ENCODE results near the gene PPP1R1C.

Gene PPP1R1C

DNA sequence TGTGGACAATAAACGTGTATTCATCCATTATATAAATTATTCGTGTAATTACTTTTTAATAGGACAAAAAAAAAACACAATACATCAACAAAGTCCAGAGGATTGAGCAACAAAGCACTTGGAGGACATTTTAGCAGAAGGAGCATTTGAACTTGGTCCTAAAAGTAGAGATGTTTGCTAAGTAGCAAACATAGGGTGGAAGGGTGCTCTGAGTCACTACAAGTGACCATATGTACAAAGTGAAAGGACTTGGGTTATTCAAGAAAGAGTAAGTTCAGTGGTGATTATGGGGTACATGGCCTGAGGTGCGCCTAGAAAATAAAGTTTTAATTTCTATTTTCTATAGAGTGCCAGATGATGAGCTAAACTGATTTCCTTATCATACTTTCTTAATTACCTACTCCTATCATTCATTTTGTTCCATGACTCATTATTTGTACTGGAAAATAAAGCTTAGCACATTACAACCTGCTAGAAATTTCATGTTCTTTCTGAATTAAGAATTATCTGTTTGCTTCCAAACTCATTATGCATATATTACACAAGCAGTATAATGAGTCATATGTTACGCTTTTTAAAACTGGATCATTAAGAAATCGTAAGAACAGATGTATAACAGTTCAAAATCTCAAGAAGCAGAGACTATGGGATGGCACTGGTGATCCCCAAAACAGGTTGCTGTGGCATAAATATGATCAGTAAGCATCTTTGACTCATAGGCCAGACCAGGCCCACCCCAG, 13.1 kb upstream of the PPP1R1C start:
- DNase-seq (ENCODE audit: low spot score), result no peak

- no peak for DNase-seq (ENCODE audit: low spot score)
Observed at GRCh38 chr2:181973171-181973783, 12.4 kb upstream of the PPP1R1C start.

GRCh38 chr2:181977661-181978350, 7.8 kb upstream of the PPP1R1C start:
- no peak for DNase-seq (ENCODE audit: low spot score)

DNA sequence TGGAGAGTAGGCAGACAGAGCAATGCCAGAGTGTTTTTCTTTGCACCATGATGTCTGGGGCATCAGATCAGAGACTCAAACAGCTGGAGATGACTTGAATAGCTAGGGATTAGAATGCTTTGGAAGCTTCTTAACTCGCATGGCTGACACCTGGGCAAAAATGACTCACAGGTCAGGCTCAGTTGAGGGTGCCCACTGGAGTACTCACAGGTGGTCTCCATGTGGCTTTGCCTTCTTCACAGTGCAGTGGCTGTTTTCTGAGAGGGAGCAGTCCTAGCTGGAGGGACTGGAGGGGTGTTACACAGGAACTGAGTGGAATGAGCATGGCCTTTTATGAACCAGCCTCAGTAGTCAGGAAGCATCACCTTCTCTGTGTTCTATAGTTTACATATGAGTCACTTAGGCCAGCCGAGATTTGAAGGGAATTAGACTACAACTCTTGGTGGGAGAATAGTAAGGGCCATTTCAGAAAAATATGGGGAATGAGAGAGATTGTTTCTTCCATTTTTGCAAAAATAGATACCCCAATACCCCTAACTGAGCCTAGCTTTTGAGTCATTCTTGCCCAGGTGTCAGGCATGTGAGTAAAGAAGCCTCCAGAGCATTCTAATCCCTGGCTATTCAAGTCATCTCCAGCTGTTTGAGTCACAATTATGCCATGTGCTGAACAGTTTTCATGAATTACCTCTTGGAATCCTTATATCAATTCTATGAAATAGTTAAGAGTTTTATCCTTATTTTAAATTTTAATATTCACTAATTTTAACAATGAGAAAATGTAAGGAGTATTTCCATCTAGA, 7.1 kb upstream of the PPP1R1C start:
- no peak for DNase-seq (ENCODE audit: low spot score)

DNA sequence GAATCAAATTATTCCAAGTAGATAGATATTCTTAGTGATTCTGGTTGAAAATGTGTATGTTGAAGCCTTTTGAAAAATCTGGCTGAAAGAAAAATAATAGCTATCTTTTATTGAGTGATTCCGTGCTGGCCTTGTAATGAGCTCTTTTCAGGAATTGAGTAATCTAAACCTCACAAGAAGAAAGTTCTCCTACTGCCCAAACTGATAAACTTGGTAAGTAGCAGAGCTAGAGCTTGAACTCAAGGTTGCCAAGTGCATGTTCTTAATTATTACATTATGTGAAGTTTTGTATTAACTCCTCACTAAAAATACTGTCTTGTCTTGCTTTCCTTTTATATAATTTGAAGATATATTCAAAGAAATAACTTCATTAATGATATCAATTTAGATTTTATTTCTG, 1.6 kb upstream of the PPP1R1C start:
- no peak for DNase-seq (ENCODE audit: low spot score)

DNA sequence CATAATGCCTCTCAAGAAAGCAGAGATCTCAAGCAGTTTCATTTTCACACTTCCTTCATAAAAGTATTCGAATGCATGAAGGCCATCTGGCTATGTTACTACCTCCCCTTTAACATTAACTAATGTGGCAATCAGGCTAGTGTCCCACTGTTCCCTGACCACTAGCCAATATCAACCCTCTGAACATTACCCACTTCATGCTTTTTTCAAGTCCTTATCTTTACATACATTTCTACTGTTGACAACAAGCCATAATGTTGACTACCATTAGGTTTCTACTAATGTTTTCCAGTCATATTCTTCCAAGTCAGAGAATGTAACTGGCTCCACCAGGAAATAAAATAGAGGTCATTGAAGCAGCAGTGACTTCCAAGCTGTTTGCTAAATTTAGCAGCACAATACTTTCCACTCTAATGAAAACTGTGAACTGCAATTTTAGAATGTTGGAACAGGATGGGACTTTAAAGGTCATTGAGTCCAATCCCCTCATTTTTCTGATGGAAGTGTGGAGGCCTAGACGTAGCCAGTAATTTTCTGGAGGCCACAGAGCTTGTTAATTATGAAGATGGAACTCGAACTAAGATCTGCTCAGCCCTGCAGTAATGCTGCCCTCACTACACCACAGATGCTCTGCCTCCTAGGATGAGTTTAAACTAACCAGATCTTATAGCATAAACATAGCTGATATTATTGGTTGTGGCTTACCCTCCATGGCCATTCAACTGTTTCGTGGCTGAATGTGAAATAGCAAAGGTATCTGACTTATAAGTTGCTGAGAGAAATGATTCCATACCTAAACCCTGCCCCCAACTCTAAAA, 630 bp upstream of the PPP1R1C start:
- no peak for DNase-seq (ENCODE audit: low spot score)

GRCh38 chr2:181988154-181988924, 2.7 kb downstream of the PPP1R1C start:
- DNase-seq (ENCODE audit: low spot score), result no peak

DNA sequence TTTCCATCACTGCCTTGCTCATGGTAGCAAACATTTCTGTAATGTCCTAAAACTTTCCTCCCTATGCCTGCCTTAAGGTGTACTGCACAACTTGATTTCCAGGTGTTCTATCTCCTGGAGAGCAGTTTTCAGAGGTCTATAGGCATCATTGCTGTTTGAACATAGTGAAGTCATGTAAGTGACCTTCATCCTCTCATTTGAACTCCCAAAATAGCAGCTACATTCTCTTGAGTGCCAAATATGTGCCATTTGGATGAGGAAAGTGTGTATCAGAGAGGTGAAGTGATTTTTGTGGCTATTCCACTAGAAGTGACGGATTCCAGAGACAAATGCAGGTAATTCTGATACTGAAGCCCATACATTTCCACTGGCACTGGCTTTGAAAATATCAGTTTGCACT, 3.4 kb downstream of the PPP1R1C start:
- DNase-seq (ENCODE audit: low spot score), result no peak

DNA sequence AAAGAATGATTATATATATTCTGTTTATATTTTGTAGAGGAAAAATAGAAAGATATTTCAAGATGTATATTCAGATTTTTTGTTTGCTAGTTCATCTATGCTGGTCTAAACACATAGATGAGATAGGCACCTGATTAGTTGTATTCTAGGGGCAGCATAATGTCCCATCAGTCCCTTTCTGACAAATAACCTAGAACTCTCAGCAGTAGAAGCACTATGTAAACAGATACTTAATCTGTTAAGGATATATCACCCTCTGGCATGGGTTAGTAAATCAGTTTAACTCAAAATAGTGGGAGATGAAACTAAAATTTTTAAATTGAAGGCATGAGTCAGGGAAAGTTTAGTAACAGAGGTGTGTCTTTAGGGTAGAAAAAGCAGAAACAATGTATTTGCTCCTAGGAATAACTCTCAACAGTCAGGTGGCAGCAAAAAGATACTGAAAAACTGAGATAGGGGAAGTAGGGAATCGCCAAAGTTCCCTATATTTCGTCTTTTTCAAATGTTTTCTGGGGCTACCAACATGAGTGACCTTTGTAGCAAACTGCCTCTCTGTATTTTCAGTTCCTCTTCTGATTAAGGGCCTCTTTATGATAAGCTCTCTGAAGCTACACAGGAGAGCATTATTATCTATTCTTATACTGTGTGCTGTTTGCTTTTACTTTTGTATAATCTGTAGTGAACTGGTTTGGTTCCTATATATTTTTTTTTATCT, 5.7 kb downstream of the PPP1R1C start:
- no peak for DNase-seq (ENCODE audit: low spot score)

DNA sequence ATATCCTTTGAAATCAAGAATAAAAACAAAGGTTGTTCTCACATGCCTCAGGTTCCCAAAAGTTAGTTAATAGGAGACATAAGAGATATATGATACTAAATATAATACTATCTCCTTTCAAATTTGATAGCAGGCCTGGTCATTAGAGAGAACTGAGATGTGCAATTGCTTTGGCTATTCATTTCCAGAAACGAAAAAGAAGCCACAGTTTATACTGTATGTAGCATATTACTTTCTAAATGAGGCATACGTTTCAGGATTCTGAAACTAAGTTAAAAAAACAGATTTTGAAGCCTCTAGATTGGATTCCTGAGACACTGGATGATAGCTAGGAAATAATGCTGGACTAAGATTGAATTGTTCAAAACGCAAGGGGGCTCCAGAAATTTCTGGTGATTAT, 7.1 kb downstream of the PPP1R1C start:
- DNase-seq (ENCODE audit: low spot score), result no peak

- DNase-seq (ENCODE audit: low spot score), result no peak
Observed at GRCh38 chr2:181995289-181995688, 9.6 kb downstream of the PPP1R1C start.

DNA sequence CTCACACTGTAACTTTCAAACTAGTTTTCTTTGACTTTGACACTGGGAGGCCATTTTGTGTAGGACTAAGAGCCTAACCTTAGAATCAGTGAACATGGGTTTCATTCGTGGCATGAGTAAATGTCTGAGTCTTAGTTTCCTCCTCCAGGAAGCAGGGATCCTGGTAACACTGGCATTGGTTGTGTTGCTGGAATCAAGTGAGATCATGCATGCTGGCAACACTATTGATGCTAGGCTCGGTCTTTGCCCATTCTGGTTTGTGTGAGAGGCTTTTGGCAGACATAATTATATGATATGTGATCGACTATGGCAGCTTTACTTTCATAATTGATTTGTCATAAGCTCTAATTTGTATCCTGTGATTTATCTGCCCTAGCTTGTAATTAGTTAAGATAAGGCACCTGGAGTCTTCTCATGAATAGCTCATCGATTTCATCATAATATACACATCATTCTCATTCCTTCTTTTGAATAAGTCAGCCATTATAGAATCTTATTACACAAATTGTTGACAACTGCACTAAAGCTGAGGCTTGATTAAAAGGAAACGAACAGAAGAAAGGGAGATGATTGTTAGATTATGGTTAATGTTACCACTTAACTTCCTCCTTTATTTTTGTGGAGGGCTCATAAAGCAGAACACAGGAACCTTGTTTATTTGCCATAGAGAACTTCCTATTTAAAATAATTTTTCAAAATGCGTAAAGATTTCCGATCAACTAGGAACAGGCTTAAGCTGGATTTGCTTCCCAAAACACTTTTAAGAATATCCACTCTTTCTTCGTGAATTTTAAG, 12.6 kb downstream of the PPP1R1C start:
- DNase-seq (ENCODE audit: low spot score), result no peak

- DNase-seq (ENCODE audit: low spot score), result no peak
Observed at GRCh38 chr2:181998891-181999654, 13.4 kb downstream of the PPP1R1C start.

DNA sequence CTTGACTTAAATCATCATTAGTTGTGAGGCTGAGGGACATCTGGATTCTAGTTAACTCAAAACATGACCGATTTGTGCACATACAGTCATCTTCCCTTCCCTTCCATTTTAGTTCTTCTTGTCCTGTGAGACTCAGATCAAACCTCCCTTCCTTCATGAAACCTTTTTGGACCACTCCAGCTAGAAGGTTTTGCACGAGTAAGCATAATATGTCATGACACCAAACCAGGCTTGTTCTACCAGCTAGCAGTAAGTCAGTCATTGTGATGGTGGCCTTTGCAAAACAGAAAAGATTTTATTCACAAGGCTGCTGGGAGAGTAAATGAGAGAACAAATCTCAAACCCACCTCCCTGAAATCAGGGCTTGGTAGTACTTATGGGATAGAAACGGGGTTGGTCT, 14.3 kb downstream of the PPP1R1C start:
- no peak for DNase-seq (ENCODE audit: low spot score)

- DNase-seq (ENCODE audit: low spot score), result no peak
Observed at GRCh38 chr2:182004945-182005520, 19.4 kb downstream of the PPP1R1C start.

- no peak for DNase-seq (ENCODE audit: low spot score)
Observed at GRCh38 chr2:182006595-182007341, 21.1 kb downstream of the PPP1R1C start.

GRCh38 chr2:182014284-182014683, 28.6 kb downstream of the PPP1R1C start:
- no peak for DNase-seq (ENCODE audit: low spot score)
